NCI-H1436 (cell line): ENCODE results near the gene KCND1.
A peak's percentile ranks its signal among the peaks of the same experiment; 100 is the strongest.

Experiments used
- DNase-seq: peaks from one replicate; lab custom pipeline; 2025; lab: John Stamatoyannopoulos, UW

Gene KCND1

DNA sequence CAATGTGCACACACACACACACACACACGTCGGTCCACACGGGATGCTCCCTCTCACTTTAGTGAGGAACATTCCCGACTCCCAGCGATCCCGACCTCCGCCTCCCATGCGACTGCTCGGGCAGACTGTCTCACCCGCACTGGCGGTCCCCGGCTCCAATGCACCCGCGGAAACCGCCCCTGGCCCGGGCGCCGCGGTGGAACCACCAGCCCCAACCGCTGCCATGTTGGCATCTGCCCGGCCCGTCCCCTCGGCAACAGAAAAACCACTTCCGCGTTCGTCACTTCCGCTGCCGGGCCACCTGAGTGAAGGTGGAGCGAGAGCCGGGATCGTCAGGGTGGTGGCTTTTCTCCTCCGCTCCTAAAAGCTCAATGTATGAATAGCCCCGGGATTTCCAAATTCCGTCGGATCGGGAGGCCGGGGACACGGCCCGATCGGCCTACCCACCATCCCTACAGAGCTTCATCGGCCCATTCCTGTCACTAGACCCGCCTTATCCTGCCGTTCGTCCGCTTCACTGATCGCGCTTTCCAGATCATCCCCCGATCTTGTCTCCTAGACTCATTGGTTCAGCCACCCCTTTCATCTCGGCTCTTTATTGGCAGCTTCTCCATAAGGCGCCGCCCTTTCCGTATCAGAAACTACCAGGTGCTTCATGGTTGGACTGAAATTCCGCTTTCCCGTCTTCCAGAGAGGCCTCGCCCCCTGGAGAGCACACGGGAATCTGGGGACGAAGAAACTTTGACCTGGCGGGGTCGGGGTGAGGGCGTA lies 60.0 kb downstream of the KCND1 start, which contains the start of gene SLC35A2:
Gene SLC35A2 (minus strand): TSS at position 235 of the 771 bp plus-strand sequence. CDS start 10 bp downstream, at position 225.
- DNase-seq: peak; percentile 48
